HepG2 (cell line): Measurements from ENCODE around the gene YY2. TPM values are rescaled to one million over a fixed set of nuclear protein-coding genes. Genes with fewer than 3 reads are reported as not detected.

ENCODE experiments used
- ATAC-seq: fragments of 200-7000 bp; cut with Tn5 transposase; 3 replicates; pipeline ENCODE4 v1.9.1; 2020; ENCODE audit warnings: mild to moderate bottlenecking, moderate library complexity
- BruUV-seq: library from RNA; stranded (reverse); fragments of 400-500 nt; replicated peaks from 2 replicates; lab custom pipeline; 2021; lab: Mats Ljungman, UMichigan
- CTCF ChIA-PET: fragments of 300-600 bp; formaldehyde crosslinking; extraction: SDS; loops from one replicate; lab custom pipeline; 2021; ENCODE audit warnings: low total read pairs, inconsistent platforms, low intra/inter-chr PET ratio; lab: Yijun Ruan, JAX
- POLR2A ChIA-PET: fragments of 350-600 bp; sonication (Branson Sonifier 250); formaldehyde crosslinking; loops from one replicate; lab custom pipeline; 2020; ENCODE audit warnings: antibody characterized with exemption, inconsistent platforms; lab: Yijun Ruan, JAX
- DNase-seq: peaks from one replicate; pipeline ENCODE4 v3.0.0-alpha.2; 2015; ENCODE audit warnings: low spot score
- FAIRE-seq: peaks from 3 replicates; lab custom pipeline; 2011; peaks lifted over from hg19 to GRCh38; lab: Jason Lieb, UNC
- H2AFZ ChIP-seq: one replicate; pipeline ENCODE4 v1.6.1; 2011; ENCODE audit warnings: low read length, inconsistent platforms
- H3K27ac ChIP-seq: fragments of 300-600 bp; 3 replicates; pipeline ENCODE4 v1.8.0; 2011; ENCODE audit warnings: mixed run types, mild to moderate bottlenecking, mixed read lengths, low read length, inconsistent platforms; ENCODE audit not compliant: insufficient read depth; ENCODE audit errors: extremely low read length
- H3K27me3 ChIP-seq, 2 experiments: fragments of 200-600 bp in 1 of 2; 2 replicates in 1 of 2; 3 replicates in 1 of 2; pipeline versions ENCODE4 v1.6.0 to v1.8.0; 2011; ENCODE audit warnings: low read length in 2 of 2, mild to moderate bottlenecking in 2 of 2, moderate library complexity in 2 of 2, inconsistent platforms in 1 of 2; ENCODE audit not compliant: insufficient read depth in 2 of 2, control insufficient read depth in 1 of 2
- H3K36me3 ChIP-seq, 2 experiments: fragments of 200-600 bp in 1 of 2; replicated peaks in 1 of 2; 2 replicates in 1 of 2; 3 replicates in 1 of 2; pipeline versions ENCODE4 v1.5.1 to v1.8.0; 2011; ENCODE audit warnings: low read length in 2 of 2, inconsistent platforms in 1 of 2; ENCODE audit not compliant: insufficient read depth in 2 of 2, control insufficient read depth in 1 of 2
- H3K4me1 ChIP-seq: 2 replicates; pipeline ENCODE4 v1.5.1; 2012; ENCODE audit warnings: low read length, inconsistent platforms; ENCODE audit not compliant: insufficient read depth
- H3K4me2 ChIP-seq: 2 replicates; pipeline ENCODE4 v1.6.0; 2011; ENCODE audit warnings: low read depth, low read length, inconsistent platforms
- H3K4me3 ChIP-seq, 3 experiments: fragments of 200-600 bp in 1 of 3; sonication (generic), shearing (Covaris generic) in 1 of 3; replicated peaks in 1 of 3; 2 replicates each; pipeline ENCODE4 v1.5.1; 2011 to 2016; ENCODE audit warnings: low read length in 3 of 3, inconsistent platforms in 2 of 3, low read depth in 2 of 3, mild to moderate bottlenecking in 2 of 3, control low read depth in 1 of 3, mixed read lengths in 1 of 3; ENCODE audit not compliant: insufficient read depth in 1 of 3
- H3K79me2 ChIP-seq: one replicate; pipeline ENCODE4 v1.6.1; 2011; ENCODE audit warnings: low read length, inconsistent platforms; ENCODE audit not compliant: insufficient read depth
- H3K9ac ChIP-seq: 2 replicates; pipeline ENCODE4 v1.6.0; 2011; ENCODE audit warnings: mild to moderate bottlenecking, low read depth, low read length, inconsistent platforms; ENCODE audit not compliant: insufficient read depth
- H3K9me3 ChIP-seq: 2 replicates; pipeline ENCODE4 v1.5.1; 2012; ENCODE audit warnings: mild to moderate bottlenecking, low read length
- H4K20me1 ChIP-seq: 2 replicates; pipeline ENCODE4 v1.6.0; 2011; ENCODE audit warnings: inconsistent platforms, mild to moderate bottlenecking, low read length, moderate library complexity; ENCODE audit not compliant: insufficient read depth
- CREB3 ChIP-seq: sonication (generic); formaldehyde crosslinking; IDR thresholded peaks from 2 replicates; pipeline ENCODE4 v1.5.0; 2020; ENCODE audit warnings: missing genetic modification reagents
- ELF4 ChIP-seq: sonication (generic); formaldehyde crosslinking; IDR thresholded peaks from 2 replicates; pipeline ENCODE4 v1.5.0; 2020; ENCODE audit warnings: missing genetic modification reagents, mild to moderate bottlenecking, moderate library complexity, borderline replicate concordance
- HES4 ChIP-seq: sonication (generic); formaldehyde crosslinking; IDR thresholded peaks from 2 replicates; pipeline ENCODE4 v1.9.0; 2021; ENCODE audit warnings: mild to moderate bottlenecking, missing genetic modification reagents, borderline replicate concordance
- HNF1A ChIP-seq, 2 experiments: sonication (generic) in 1 of 2; formaldehyde crosslinking in 1 of 2; IDR thresholded peaks; 2 replicates each; pipeline versions ENCODE4 v1.4.0 to v1.6.1; 2016 to 2020; ENCODE audit warnings: borderline replicate concordance in 1 of 2, low read depth in 1 of 2, mild to moderate bottlenecking in 1 of 2, missing genetic modification reagents in 1 of 2
- MAFK ChIP-seq, 2 experiments: IDR thresholded peaks in 1 of 2; conservative IDR thresholded peaks in 1 of 2; 2 replicates each; pipeline ENCODE4 v1.6.1; 2011; ENCODE audit warnings: improper control_type of control experiment in 2 of 2, low read length in 2 of 2
- MTA3 ChIP-seq: sonication (generic); formaldehyde crosslinking; IDR thresholded peaks from 2 replicates; pipeline ENCODE4 v1.4.0; 2020; ENCODE audit warnings: missing genetic modification reagents
- SKI ChIP-seq: fragments of 450-650 bp; IDR thresholded peaks from one replicate; pipeline ENCODE4 v1.6.1; 2018; ENCODE audit warnings: mild to moderate bottlenecking; ENCODE audit not compliant: partially characterized antibody
- U2AF2 ChIP-seq: fragments of 200-400 bp; formaldehyde crosslinking; IDR thresholded peaks from 2 replicates; pipeline ENCODE4 v1.6.1; 2017; ENCODE audit warnings: low read depth, mild to moderate bottlenecking, low read length
- ZNF652 ChIP-seq: IDR thresholded peaks from 2 replicates; pipeline ENCODE4 v1.6.1; 2016; ENCODE audit warnings: low read depth, borderline replicate concordance
- ZNF740 ChIP-seq: sonication (generic); formaldehyde crosslinking; IDR thresholded peaks from 2 replicates; pipeline ENCODE4 v1.4.0; 2020; ENCODE audit warnings: missing genetic modification reagents
- ZNF790 ChIP-seq: sonication (generic); formaldehyde crosslinking; IDR thresholded peaks from 2 replicates; pipeline ENCODE4 v1.8.0; 2022; ENCODE audit warnings: missing genetic modification reagents, mild to moderate bottlenecking, borderline replicate concordance
- WGBS: methylation state at CpG from one replicate; pipeline ENCODE4 v1.1.6; 2017; ENCODE audit warnings: low lambda C conversion rate; 5-methylcytosine and 5-hydroxymethylcytosine counted together
- in situ Hi-C: cut with HindIII; loops from 2 replicates; pipeline ENCODE4 v1.10.0; 2017; ENCODE audit warnings: low pct_unique_long_range_greater_than_20kb; ENCODE audit not compliant: extremely low pct_ligation_motif_present
- intact Hi-C: fragments of 100-400 bp; cut with micrococcal nuclease; formaldehyde crosslinking; loops from one replicate; pipeline ENCODE4 v1.10.0; 2022; ENCODE audit not compliant: unreplicated experiment
- polyA plus RNA-seq, 8 experiments: library from polyadenylated mRNA; depleted of rRNA in 3 of 8; stranded (reverse) in 7 of 8; unstranded in 1 of 8; fragments of >200 nt; fragmentation: Illumina TruSeq in 4 of 8; extraction: Trizol in 4 of 8; gene quantifications; 2 replicates each; pipeline versions ENCODE4 v1.2.1 to v1.2.3, GENCODE V29; 2011 to 2016; ENCODE audit warnings: low read depth in 4 of 8, missing spikeins in 1 of 8, mixed read lengths in 1 of 8; ENCODE audit not compliant: insufficient read depth in 1 of 8
- total RNA-seq, 5 experiments: library from RNA; depleted of rRNA; stranded (reverse); fragments of >200 nt; fragmentation: Illumina TruSeq; extraction: Trizol; gene quantifications; 2 replicates each; pipeline ENCODE4 v1.2.3, GENCODE V29; 2016; ENCODE audit warnings: low read depth in 1 of 5

The YY2 gene
- total and polyA plus RNA-seq, 2 of the 13 experiments (the other 11 are each of a cell fraction or from before 2014, with no cell fraction given) = 0.34 to 0.44 TPM

- Histone ChIP-seq H3K79me2 (peaks cover 10% of the 10 kb centered on the region), H2AFZ (no peak overlapping the region), H3K4me2 (peak overlapping the region; percentile 75), H3K9me3 (no peaks in the 10 kb centered on the region), H4K20me1 (no peaks in the 10 kb centered on the region), H3K36me3 (peaks cover 0 to 3% of the 10 kb centered on the region in 2 experiments; a peak in 1 of 5 replicates), H3K4me1 (peaks cover 31% of the 10 kb centered on the region), H3K4me3 (peak overlapping the region; percentile 74 to 87 (median 83)), H3K9ac (peak overlapping the region; percentile 90), H3K27me3 (no peaks in the 10 kb centered on the region), H3K27ac (peak overlapping the region; percentile 78)
- BruUV-seq = TSS peak; percentile 82
- ChIA-PET POLR2A (interaction anchor here (1.5 to 2.9 kb wide), 2 partner anchors 28 to 69 kb away, joined by 3 to 18 read pairs; no protein-coding TSS in a partner anchor), CTCF (no interaction called here)
- 0% methylated on average over 6 of the region's 6 CpGs for WGBS
- FAIRE-seq (no peak), ATAC-seq (no peak), DNase-seq (no peak)
- no peak for TF ChIP-seq ZNF790 (CRISPR knock-in tag)
- TF ChIP-seq CREB3 = no peak
- TF ChIP-seq HES4 (CRISPR knock-in tag) = no peak
- no peak for TF ChIP-seq U2AF2
- TF ChIP-seq SKI = no peak
- no peak for TF ChIP-seq MTA3 (CRISPR knock-in tag)
- in situ Hi-C loops (no loop called here), intact Hi-C loops (loop anchor here (10.0 kb wide), 1 partner anchor 1945 kb away; the partner anchor contains the start of gene SAT1)
Measured at GRCh38 chrX:21840193-21840545, 15.6 kb upstream of the YY2 start.

DNA sequence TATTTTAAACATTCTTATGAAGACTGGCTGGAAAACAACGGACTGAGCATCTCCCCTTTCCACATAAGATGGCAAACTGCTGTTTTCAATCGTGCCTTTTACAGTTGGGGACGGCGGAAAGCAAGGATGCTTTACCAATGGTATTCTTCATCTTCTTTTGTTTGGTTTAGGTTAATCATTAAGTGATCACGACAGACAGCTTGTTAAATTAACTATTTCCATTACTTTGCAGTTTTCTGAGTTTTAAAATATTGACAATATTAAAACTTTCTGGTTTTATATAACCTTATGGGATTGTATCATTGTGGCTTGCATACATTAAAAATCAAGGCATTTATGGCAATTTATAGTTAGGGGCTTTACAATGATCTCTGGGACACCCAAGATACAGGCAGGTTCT is 12.6 kb upstream of the YY2 start:
- ATAC-seq (peak; percentile 45; the same call in 2 of the 3 replicates), FAIRE-seq (no peak), DNase-seq (peak; percentile 39)
- Histone ChIP-seq H3K4me3 (no peak overlapping the region), H4K20me1 (no peaks in the 10 kb centered on the region), H3K27me3 (no peaks in the 10 kb centered on the region), H3K79me2 (peaks cover 10% of the 10 kb centered on the region), H3K27ac (no peak overlapping the region), H2AFZ (no peak overlapping the region), H3K4me2 (0 out of 2 replicates have a peak overlapping the region, but pooled peaks have one; percentile 5), H3K36me3 (peaks cover 0 to 6% of the 10 kb centered on the region in 2 experiments; a peak in 1 of 5 replicates), H3K9ac (no peak overlapping the region), H3K4me1 (peaks cover 31% of the 10 kb centered on the region), H3K9me3 (no peaks in the 10 kb centered on the region)
- in situ Hi-C loops = no loop called here
- CTCF ChIA-PET = no interaction called here
- 1% methylated on average over 5 of the region's 5 CpGs for WGBS
- BruUV-seq = no TSS peak
- intact Hi-C loops = loop anchor here (10.0 kb wide), 1 partner anchor 1942 kb away; the partner anchor contains the start of gene SAT1
- POLR2A ChIA-PET = no interaction called here
- peak; percentile 90 for TF ChIP-seq ZNF652 (CRISPR knock-in tag)
- TF ChIP-seq ELF4 = no peak
- TF ChIP-seq HNF1A (IDR thresholded peaks at IDR 0.05; ENCODE audit: low read depth) = peak; percentile 76
- TF ChIP-seq HNF1A (CRISPR knock-in tag; IDR thresholded peaks at IDR 0.05; ENCODE audit: borderline replicate concordance) = no peak; the same call in 1 of the 2 replicates
- peak; percentile 26 to 43; a peak in 2 of 4 replicates for TF ChIP-seq MAFK (conservative IDR thresholded peaks at IDR 0.05 in 1 of 2, IDR thresholded peaks at IDR 0.05 in 1 of 2; ENCODE audit: low read length in 2 of 2)
- TF ChIP-seq ZNF740 (CRISPR knock-in tag) = no peak
